ENCODE measurements around the gene GMPR2. TPM values are rescaled to one million over a fixed set of nuclear protein-coding genes. Genes with fewer than 3 reads are reported as not detected.

GMPR2 gene
- polyA plus RNA-seq, 1 experiment, result 116 TPM

- DNase-seq (ENCODE audit: low read depth), result no peak
- TF ChIP-seq CTCF (IDR thresholded peaks at IDR 0.05; ENCODE audit: insufficient read depth, low read depth, low read length), result no peak
- ChIA-PET CTCF (interaction anchor here (1.1 to 4.0 kb wide), 3 partner anchors 8 to 44 kb away, joined by 4 to 28 read pairs (median 14); partner anchors contain the start of gene TINF2), POLR2A (no interaction called here)
- Histone ChIP-seq H3K27me3 (ENCODE audit: control insufficient read depth, insufficient read depth, low read length) (no peaks in the 10 kb centered on the region), H3K36me3 (ENCODE audit: control insufficient read depth, insufficient read depth, low read length) (peaks cover 1% of the 10 kb centered on the region; the same call in 1 of the 2 replicates), H3K4me3 (ENCODE audit: low read depth, low read length) (no peak overlapping the region)
Observed at GRCh38 chr14:24253936-24254335, 21.2 kb downstream of the GMPR2 start.

GRCh38 chr14:24254630-24255392 is 22.1 kb downstream of the GMPR2 start:
- CTCF ChIA-PET, result interaction anchor here (2.8 kb wide), 1 partner anchor 43 kb away, joined by 14 read pairs; no protein-coding TSS in a partner anchor
- POLR2A ChIA-PET, result no interaction called here

GRCh38 chr14:24255438-24255837 is 22.7 kb downstream of the GMPR2 start:
- Histone ChIP-seq H3K27me3 (ENCODE audit: control insufficient read depth, insufficient read depth, low read length) (no peaks in the 10 kb centered on the region), H3K36me3 (ENCODE audit: control insufficient read depth, insufficient read depth, low read length) (peaks cover 1% of the 10 kb centered on the region; the same call in 1 of the 2 replicates), H3K4me3 (ENCODE audit: low read depth, low read length) (no peak overlapping the region)
- ChIA-PET CTCF (interaction anchor here (2.2 to 2.8 kb wide), 2 partner anchors 12 to 42 kb away, joined by 10 to 14 read pairs; no protein-coding TSS in a partner anchor), POLR2A (no interaction called here)
- TF ChIP-seq CTCF (IDR thresholded peaks at IDR 0.05; ENCODE audit: insufficient read depth, low read depth, low read length), result no peak
- no peak for DNase-seq (ENCODE audit: low read depth)

More at GRCh38 chr14:24254630-24255392, 22.1 kb downstream of the GMPR2 start:
- no peak overlapping the region for H3K4me3 ChIP-seq (ENCODE audit: low read depth, low read length)
- peaks cover 1% of the 10 kb centered on the region; the same call in 1 of the 2 replicates for H3K36me3 ChIP-seq (ENCODE audit: control insufficient read depth, insufficient read depth, low read length)
- no peak for TF ChIP-seq CTCF (IDR thresholded peaks at IDR 0.05; ENCODE audit: insufficient read depth, low read depth, low read length)
- H3K27me3 ChIP-seq (ENCODE audit: control insufficient read depth, insufficient read depth, low read length), result no peaks in the 10 kb centered on the region
- DNase-seq (ENCODE audit: low read depth), result no peak

GRCh38 chr14:24255931-24256711 is 23.4 kb downstream of the GMPR2 start:
- CTCF ChIA-PET, result interaction anchor here (0.9 to 2.9 kb wide), 5 partner anchors 13 to 41 kb away, joined by 3 to 14 read pairs (median 9); partner anchors contain the start of genes RABGGTA and TINF2
- POLR2A ChIA-PET, result no interaction called here

More at GRCh38 chr14:24255931-24256711, 23.4 kb downstream of the GMPR2 start:
- Histone ChIP-seq H3K4me3 (ENCODE audit: low read depth, low read length) (no peak overlapping the region), H3K36me3 (ENCODE audit: control insufficient read depth, insufficient read depth, low read length) (peaks cover 1% of the 10 kb centered on the region; the same call in 1 of the 2 replicates), H3K27me3 (ENCODE audit: control insufficient read depth, insufficient read depth, low read length) (no peaks in the 10 kb centered on the region)
- no peak for DNase-seq (ENCODE audit: low read depth)
- no peak for TF ChIP-seq CTCF (IDR thresholded peaks at IDR 0.05; ENCODE audit: insufficient read depth, low read depth, low read length)

Data from BJ (cell line).